Caco-2 (cell line): ENCODE measurements around the gene NPLOC4. TPM values are rescaled to one million over a fixed set of nuclear protein-coding genes. Genes with fewer than 3 reads are reported as not detected.

Experiments used
- BruUV-seq: library from RNA; stranded (reverse); fragments of 400-500 nt; replicated peaks from 2 replicates; lab custom pipeline; 2021; lab: Mats Ljungman, UMichigan
- CTCF ChIA-PET: fragments of 300-600 bp; sonication (Branson Sonifier 250); formaldehyde crosslinking; loops from one replicate; lab custom pipeline; 2022; ENCODE audit warnings: antibody characterized with exemption; lab: Charles Lee
- POLR2A ChIA-PET: fragments of 300-600 bp; sonication (Branson Sonifier 250); formaldehyde crosslinking; loops from one replicate; lab custom pipeline; 2022; ENCODE audit warnings: antibody characterized with exemption; lab: Charles Lee
- DNase-seq, 2 experiments: peaks; one replicate each; pipeline versions ENCODE4 v3.0.0 to v3.0.0-alpha.2; 2020 to 2022
- H3K27me3 ChIP-seq: replicated peaks from 2 replicates; pipeline ENCODE4 v1.6.0; 2011; ENCODE audit warnings: low read length; ENCODE audit not compliant: control insufficient read depth, insufficient read depth
- H3K36me3 ChIP-seq: 2 replicates; pipeline ENCODE4 v1.5.1; 2011; ENCODE audit warnings: low read length; ENCODE audit not compliant: control insufficient read depth, insufficient read depth
- H3K4me1 ChIP-seq: fragments of 250-450 bp; sonication (Bioruptor Pico); 2 replicates; pipeline ENCODE4 v1.5.1; 2020; ENCODE audit warnings: mild to moderate bottlenecking
- H3K4me3 ChIP-seq: 2 replicates; pipeline ENCODE4 v1.5.1; 2011; ENCODE audit warnings: low read depth, mild to moderate bottlenecking, control low read depth, low read length
- H3K9me3 ChIP-seq: fragments of 250-450 bp; sonication (Bioruptor Pico); 2 replicates; pipeline ENCODE4 v1.5.1; 2020; ENCODE audit warnings: mild to moderate bottlenecking, moderate library complexity
- H3K27ac Mint-ChIP-seq: one replicate; pipeline ENCODE4 v1.8.0; 2022; ENCODE audit warnings: mixed read lengths; ENCODE audit not compliant: unreplicated experiment
- H3K27me3 Mint-ChIP-seq: one replicate; pipeline ENCODE4 v1.8.0; 2022; ENCODE audit warnings: mixed read lengths; ENCODE audit not compliant: insufficient read depth, unreplicated experiment
- H3K36me3 Mint-ChIP-seq: one replicate; pipeline ENCODE4 v1.8.0; 2022; ENCODE audit warnings: mild to moderate bottlenecking, mixed read lengths; ENCODE audit not compliant: insufficient read depth, unreplicated experiment
- H3K4me1 Mint-ChIP-seq: one replicate; pipeline ENCODE4 v1.8.0; 2022; ENCODE audit warnings: low read depth, mixed read lengths; ENCODE audit not compliant: unreplicated experiment
- H3K4me3 Mint-ChIP-seq: one replicate; pipeline ENCODE4 v1.8.0; 2022; ENCODE audit warnings: mild to moderate bottlenecking, moderate library complexity, mixed read lengths; ENCODE audit not compliant: unreplicated experiment
- H3K9me3 Mint-ChIP-seq: one replicate; pipeline ENCODE4 v1.8.0; 2022; ENCODE audit warnings: mixed read lengths; ENCODE audit not compliant: unreplicated experiment
- CTCF ChIP-seq, 2 experiments: fragments of 200-600 bp in 1 of 2; IDR thresholded peaks; 1 replicate in 1 of 2; 2 replicates in 1 of 2; pipeline versions ENCODE4 v1.5.1 to v1.8.0; 2011 to 2022; ENCODE audit warnings: antibody characterized with exemption in 1 of 2, control low read depth in 1 of 2, inconsistent platforms in 1 of 2, low read depth in 1 of 2, low read length in 1 of 2, mild to moderate bottlenecking in 1 of 2, moderate library complexity in 1 of 2; ENCODE audit not compliant: insufficient read depth in 1 of 2, severe bottlenecking in 1 of 2, unreplicated experiment in 1 of 2
- intact Hi-C: fragments of 100-400 bp; cut with micrococcal nuclease; formaldehyde crosslinking; loops from one replicate; pipeline ENCODE4 v1.10.0; 2022; ENCODE audit not compliant: unreplicated experiment
- total RNA-seq: library from RNA; stranded (reverse); gene quantifications from 2 replicates; pipeline ENCODE4 v1.2.3, GENCODE V29; 2022

The NPLOC4 gene
- total RNA-seq, 1 experiment from 2014 or later: 139 TPM

- peak within 1 kb of the TSS; percentile 96 for H3K27ac Mint-ChIP-seq
- H3K27me3 ChIP-seq: no peaks in the 10 kb centered on the region
- H3K4me3 Mint-ChIP-seq: peak within 1 kb of the TSS; percentile 92
- ChIA-PET POLR2A (interaction anchor here (0.5 to 2.3 kb wide), 12 partner anchors 11 to 422 kb away, joined by 3 to 10 read pairs (median 4); partner anchors contain the start of genes NDUFAF8, SLC38A10 and TEPSIN), CTCF (interaction anchor here (1.3 kb wide), 1 partner anchor 28 kb away, joined by 3 read pairs; no protein-coding TSS in a partner anchor)
- BruUV-seq: no TSS peak
- intact Hi-C loops: loop anchor here (10.0 kb wide), 1 partner anchor 118 kb away; the partner anchor contains the start of gene BAHCC1
- peaks cover 76% of the 10 kb centered on the region for H3K36me3 Mint-ChIP-seq
- no peaks in the 10 kb centered on the region for H3K27me3 Mint-ChIP-seq
- H3K4me1 ChIP-seq: peaks cover 34% of the 10 kb centered on the region
- no peaks in the 10 kb centered on the region for H3K9me3 ChIP-seq
- H3K4me1 Mint-ChIP-seq: peaks cover 32% of the 10 kb centered on the region
- TF ChIP-seq CTCF (IDR thresholded peaks at IDR 0.05; ENCODE audit: insufficient read depth in 1 of 2, low read depth in 1 of 2, low read length in 1 of 2, severe bottlenecking in 1 of 2, unreplicated experiment in 1 of 2): no peak
- peak within 1 kb of the TSS; percentile 72 for H3K4me3 ChIP-seq
- DNase-seq: peak; percentile 93 to 96
- H3K9me3 Mint-ChIP-seq: no peaks in the 10 kb centered on the region
- peaks cover 18% of the 10 kb centered on the region for H3K36me3 ChIP-seq
Measured at GRCh38 chr17:81512562-81513371, 124.1 kb downstream of the NPLOC4 start, which contains the start of gene ACTG1. Gene ACTG1, minus strand, starts transcription at chr17:81512799. Its CDS starts 445 bp downstream, at chr17:81512354.

GRCh38 chr17:81511804-81512561 is 124.9 kb downstream of the NPLOC4 start:
- no peaks in the 10 kb centered on the region for H3K27me3 ChIP-seq
- intact Hi-C loops: loop anchor here (10.0 kb wide), 1 partner anchor 117 kb away; the partner anchor contains the start of gene BAHCC1
- TSS peak; percentile 61 for BruUV-seq
- peaks cover 32% of the 10 kb centered on the region for H3K4me1 Mint-ChIP-seq
- no peaks in the 10 kb centered on the region for H3K9me3 ChIP-seq
- no peaks in the 10 kb centered on the region for H3K9me3 Mint-ChIP-seq
- H3K27me3 Mint-ChIP-seq: no peaks in the 10 kb centered on the region
- POLR2A ChIA-PET: interaction anchor here (0.7 to 2.3 kb wide), 6 partner anchors 12 to 289 kb away, joined by 3 to 10 read pairs (median 7); partner anchors contain the start of genes NDUFAF8 and TEPSIN
- DNase-seq: peak in 1 of 2 experiments; percentile 45
- H3K4me1 ChIP-seq: peaks cover 34% of the 10 kb centered on the region
- CTCF ChIA-PET: no interaction called here
- H3K36me3 Mint-ChIP-seq: peaks cover 82% of the 10 kb centered on the region
- H3K36me3 ChIP-seq: peaks cover 18% of the 10 kb centered on the region
- H3K27ac Mint-ChIP-seq: peak overlapping the region; percentile 77
- TF ChIP-seq CTCF (IDR thresholded peaks at IDR 0.05; ENCODE audit: insufficient read depth in 1 of 2, low read depth in 1 of 2, low read length in 1 of 2, severe bottlenecking in 1 of 2, unreplicated experiment in 1 of 2): no peak
- H3K4me3 Mint-ChIP-seq: peak overlapping the region; percentile 92
- peak overlapping the region; percentile 72 for H3K4me3 ChIP-seq

GRCh38 chr17:81511554-81511803 is 125.4 kb downstream of the NPLOC4 start:
- Mint-ChIP-seq H3K36me3 (peaks cover 87% of the 10 kb centered on the region), H3K27ac (peak overlapping the region; percentile 77), H3K27me3 (no peaks in the 10 kb centered on the region), H3K4me3 (peak overlapping the region; percentile 92), H3K4me1 (peaks cover 27% of the 10 kb centered on the region), H3K9me3 (no peaks in the 10 kb centered on the region)
- intact Hi-C loops: loop anchor here (10.0 kb wide), 1 partner anchor 117 kb away; the partner anchor contains the start of gene BAHCC1
- Histone ChIP-seq H3K27me3 (no peaks in the 10 kb centered on the region), H3K4me3 (peak overlapping the region; percentile 72), H3K36me3 (peaks cover 17% of the 10 kb centered on the region), H3K9me3 (no peaks in the 10 kb centered on the region), H3K4me1 (peaks cover 33% of the 10 kb centered on the region)
- no peak for TF ChIP-seq CTCF (IDR thresholded peaks at IDR 0.05; ENCODE audit: insufficient read depth in 1 of 2, low read depth in 1 of 2, low read length in 1 of 2, severe bottlenecking in 1 of 2, unreplicated experiment in 1 of 2)
- BruUV-seq: no TSS peak
- DNase-seq: no peak
- POLR2A ChIA-PET: interaction anchor here (1.0 kb wide), 2 partner anchors 8 to 273 kb away, joined by 3 to 4 read pairs; partner anchors contain the start of gene TEPSIN
- CTCF ChIA-PET: no interaction called here
